Right lobe of liver (tissue), 6 donors: ENCODE measurements around the gene CUX1. TPM values are rescaled to one million over a fixed set of nuclear protein-coding genes. Genes with fewer than 3 reads are reported as not detected.

Source experiments
- ATAC-seq, 4 donors: fragments of 200-7000 bp; cut with Tn5 transposase; one replicate each; pipeline ENCODE4 v1.9.1; 2020; ENCODE audit warnings: mild to moderate bottlenecking in 4 of 4, moderate library complexity in 4 of 4
- DNase-seq, 3 donors: peaks; one replicate each; pipeline ENCODE4 v3.0.0-alpha.2; 2020
- H3K27ac ChIP-seq, 3 donors: fragments of 200-600 bp; one replicate each; pipeline ENCODE4 v1.8.0; 2022
- H3K27me3 ChIP-seq, 2 donors: fragments of 200-600 bp; one replicate each; pipeline ENCODE4 v1.8.0; 2022
- H3K36me3 ChIP-seq, 4 donors: fragments of 200-600 bp; sonication (generic) in 1 of 4; one replicate each; pipeline versions ENCODE4 v1.5.1 to v1.8.0; 2017 to 2022; ENCODE audit warnings: control low read depth in 1 of 4
- H3K4me1 ChIP-seq, 4 donors: fragments of 200-600 bp; sonication (generic) in 1 of 4; one replicate each; pipeline versions ENCODE4 v1.5.1 to v1.8.0; 2017 to 2022; ENCODE audit warnings: control low read depth in 1 of 4
- H3K4me3 ChIP-seq, 3 donors: fragments of 200-600 bp; one replicate each; pipeline ENCODE4 v1.8.0; 2022
- H3K9me3 ChIP-seq, 4 donors: fragments of 200-600 bp; sonication (generic) in 1 of 4; one replicate each; pipeline versions ENCODE4 v1.5.1 to v1.8.0; 2017 to 2022; ENCODE audit warnings: control low read depth in 1 of 4
- POLR2A ChIP-seq: fragments of 450-650 bp; IDR thresholded peaks from one replicate; pipeline ENCODE4 v1.6.1; 2017; ENCODE audit warnings: antibody characterized with exemption, mild to moderate bottlenecking
- WGBS: methylation state at CpG from one replicate; pipeline ENCODE4 v1.1.6; 2018; ENCODE audit warnings: low coverage, low lambda C conversion rate; ENCODE audit not compliant: insufficient coverage; ENCODE audit errors: missing lambda C conversion rate; 5-methylcytosine and 5-hydroxymethylcytosine counted together
- intact Hi-C, 2 donors: fragments of 100-400 bp; cut with DNase I; formaldehyde crosslinking; loops; one replicate each; pipeline versions ENCODE4 v1.11.2 to v1.14.1; 2022
- total RNA-seq, 6 experiments: library from RNA; depleted of rRNA in 2 of 6; stranded (reverse); fragments of >200 nt in 2 of 6; fragmentation: NEBNext Ultra II Directional in 3 of 6; extraction: Animal tissue kit (Norgen Biotek cat#: 25700) in 3 of 6; gene quantifications; one replicate each; pipeline versions ENCODE4 v1.1.0 to v1.2.4, GENCODE V29; 2016 to 2023
- TF ChIP-seq, protein P1 (sequence below), 4 donors: fragments of 200-600 bp in 3 of 4; fragments of 450-650 bp in 1 of 4; IDR thresholded peaks; one replicate each; pipeline versions ENCODE4 v1.5.1 to v1.8.0; 2016 to 2022; ENCODE audit warnings: antibody characterized with exemption in 4 of 4, mild to moderate bottlenecking in 2 of 4
- donor health status: DM: no; HTN: yes; CAD: no.
- donor health status: DM: no; HTN: no; CAD: no.
- donor health status: DM: no; HTN: no; CAD: no.
- donor health status: DM: no; HTN: yes; CAD: no.
- donor health status: DM: no; HTN: yes; CAD: no.

The CUX1 gene
- total RNA-seq, 6 experiments from 2014 or later, result 34.3 to 53.1 (median 40.6) TPM

DNA sequence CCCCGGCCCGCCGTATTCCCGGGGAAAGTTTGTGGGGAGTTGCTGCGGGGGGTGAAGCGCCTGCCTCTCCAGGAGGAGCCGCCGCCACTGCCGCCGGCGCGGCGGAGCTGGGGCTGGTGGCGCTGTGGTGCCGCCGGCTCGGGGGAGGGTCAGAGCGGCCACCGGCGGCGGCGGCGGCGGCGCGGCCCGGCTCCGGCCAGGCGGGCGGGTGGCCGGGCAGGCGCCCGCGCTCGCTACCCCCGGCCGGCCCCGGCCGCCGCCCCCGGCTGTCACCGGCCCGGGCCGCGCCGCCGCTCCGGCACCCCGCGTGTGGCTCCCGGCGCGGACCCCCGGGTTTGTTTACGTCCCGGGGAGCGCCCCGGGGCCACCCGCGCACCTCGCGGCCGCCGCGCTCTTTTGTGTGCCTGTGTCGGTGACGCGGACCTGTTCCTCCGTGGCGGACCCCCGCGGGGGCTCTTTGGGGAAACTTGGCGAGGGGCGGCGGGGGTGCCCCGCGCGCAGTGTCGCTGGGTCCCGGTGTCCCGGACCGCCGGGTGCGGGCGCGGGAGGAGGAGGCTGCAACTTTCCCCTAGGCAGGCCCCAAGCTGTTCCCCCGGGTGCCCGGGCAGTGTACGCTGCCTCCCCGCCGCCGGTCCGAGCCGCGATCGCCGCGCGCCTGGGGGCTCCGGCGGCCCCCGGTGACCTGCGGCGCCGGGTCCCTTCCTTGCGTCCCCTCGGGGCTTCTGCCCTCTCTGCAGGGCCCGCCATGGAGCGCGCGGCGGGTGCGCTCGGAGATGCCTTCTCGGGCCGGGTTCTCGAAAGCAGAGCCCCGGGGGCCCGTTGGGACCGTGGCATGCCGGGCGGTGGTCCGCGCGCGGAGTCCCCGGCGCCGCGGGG, 593 bp upstream of the CUX1 start:
- Histone ChIP-seq H3K27ac (peak overlapping the region; percentile 76 to 94 (median 78)), H3K4me3 (peak overlapping the region; percentile 67 to 84 (median 71)), H3K27me3 (no peaks in the 10 kb centered on the region), H3K4me1 (peaks cover 0 to 24% (median 6%) of the 10 kb centered on the region in 4 donors), H3K36me3 (no peaks in the 10 kb centered on the region), H3K9me3 (no peaks in the 10 kb centered on the region)
- TF ChIP-seq POLR2A, result no peak
- TF ChIP-seq, protein P1, sequence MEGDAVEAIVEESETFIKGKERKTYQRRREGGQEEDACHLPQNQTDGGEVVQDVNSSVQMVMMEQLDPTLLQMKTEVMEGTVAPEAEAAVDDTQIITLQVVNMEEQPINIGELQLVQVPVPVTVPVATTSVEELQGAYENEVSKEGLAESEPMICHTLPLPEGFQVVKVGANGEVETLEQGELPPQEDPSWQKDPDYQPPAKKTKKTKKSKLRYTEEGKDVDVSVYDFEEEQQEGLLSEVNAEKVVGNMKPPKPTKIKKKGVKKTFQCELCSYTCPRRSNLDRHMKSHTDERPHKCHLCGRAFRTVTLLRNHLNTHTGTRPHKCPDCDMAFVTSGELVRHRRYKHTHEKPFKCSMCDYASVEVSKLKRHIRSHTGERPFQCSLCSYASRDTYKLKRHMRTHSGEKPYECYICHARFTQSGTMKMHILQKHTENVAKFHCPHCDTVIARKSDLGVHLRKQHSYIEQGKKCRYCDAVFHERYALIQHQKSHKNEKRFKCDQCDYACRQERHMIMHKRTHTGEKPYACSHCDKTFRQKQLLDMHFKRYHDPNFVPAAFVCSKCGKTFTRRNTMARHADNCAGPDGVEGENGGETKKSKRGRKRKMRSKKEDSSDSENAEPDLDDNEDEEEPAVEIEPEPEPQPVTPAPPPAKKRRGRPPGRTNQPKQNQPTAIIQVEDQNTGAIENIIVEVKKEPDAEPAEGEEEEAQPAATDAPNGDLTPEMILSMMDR (IDR thresholded peaks at IDR 0.05), result no peak
- WGBS, result no CpG with 5 or more reads among the region's 130 CpGs
- intact Hi-C loops, result loop anchor here in 1 of 2 donors (10.0 kb wide), 1 partner anchor 122 kb away; no protein-coding TSS in a partner anchor
- ATAC-seq (peak; percentile 22 to 54 (median 33)), DNase-seq (peak; percentile 69 to 73 (median 70))

DNA sequence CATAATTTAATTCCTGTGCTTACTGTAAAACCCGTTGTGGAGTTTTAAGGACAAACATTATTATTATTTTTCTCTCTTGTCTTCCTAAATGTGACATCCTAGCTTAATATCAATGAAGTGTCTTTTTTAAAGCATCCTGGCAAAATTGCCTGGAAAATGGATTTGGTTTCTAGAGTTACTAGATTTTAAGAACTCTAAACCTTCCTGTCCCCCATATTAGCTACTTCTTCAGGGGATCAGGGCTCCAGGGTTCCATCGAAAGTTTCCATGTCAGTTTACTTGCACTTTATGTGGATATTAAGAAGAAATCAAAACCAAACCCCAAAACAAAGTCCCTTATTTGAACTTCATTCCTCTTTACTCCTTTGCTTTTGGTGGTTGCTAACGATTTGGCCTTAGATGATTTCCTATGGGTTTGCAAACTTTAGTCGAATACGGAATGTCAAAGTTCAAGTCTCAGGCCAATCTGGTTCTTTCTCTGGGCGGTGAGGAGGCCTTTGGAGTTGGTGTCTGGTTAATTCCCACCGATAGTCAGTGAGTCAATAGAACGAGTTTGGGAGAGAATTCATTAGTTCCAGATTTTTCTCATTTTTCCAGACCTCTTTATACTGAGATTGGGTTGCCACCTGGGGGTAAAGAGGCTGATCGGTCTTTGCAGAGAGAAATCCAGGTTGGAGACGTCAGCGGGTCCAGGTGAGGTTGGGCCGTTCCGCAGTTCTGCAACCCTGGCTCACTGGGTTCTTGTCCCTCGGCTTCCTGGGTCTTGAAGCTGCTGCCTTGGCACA, 1.1 kb downstream of the CUX1 start:
- H3K36me3 ChIP-seq, result no peaks in the 10 kb centered on the region
- ATAC-seq, result peak in 2 of 4 donors; percentile 4 to 19
- peak overlapping the region; percentile 54 to 94 (median 76) for H3K27ac ChIP-seq
- H3K9me3 ChIP-seq, result no peaks in the 10 kb centered on the region
- TF ChIP-seq, protein P1 (IDR thresholded peaks at IDR 0.05), result no peak
- no peak for TF ChIP-seq POLR2A
- H3K27me3 ChIP-seq, result no peaks in the 10 kb centered on the region
- intact Hi-C loops, result loop anchor here in 1 of 2 donors (10.0 kb wide), 1 partner anchor 124 kb away; no protein-coding TSS in a partner anchor
- peaks cover 0 to 35% (median 9%) of the 10 kb centered on the region in 4 donors for H3K4me1 ChIP-seq
- WGBS, result 38% methylated on average over 13 of the region's 14 CpGs
- peak overlapping the region in 1 of 3 donors; percentile 84 for H3K4me3 ChIP-seq
- peak in 1 of 3 donors; percentile 44 for DNase-seq

DNA sequence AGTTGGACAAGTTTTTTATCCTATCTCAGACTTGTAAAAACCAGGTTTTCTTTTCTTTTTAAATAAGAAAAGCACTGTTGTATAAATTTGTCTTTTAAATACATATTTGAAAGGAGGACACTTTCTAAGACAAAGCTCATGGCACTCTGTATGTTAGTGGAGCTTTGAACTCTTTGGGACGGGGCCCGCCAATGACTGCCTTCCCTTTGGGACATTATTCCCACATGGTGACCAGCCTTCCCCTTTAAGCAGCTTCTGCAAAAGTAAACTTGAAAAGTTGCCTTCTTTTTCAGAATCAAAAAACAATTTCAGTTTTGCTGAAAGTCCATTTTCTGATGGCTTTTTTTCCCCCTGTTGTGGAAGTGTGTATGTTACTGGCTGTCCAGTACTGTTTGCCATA, 1.8 kb downstream of the CUX1 start:
- Histone ChIP-seq H3K36me3 (no peaks in the 10 kb centered on the region), H3K27ac (peak overlapping the region in 1 of 3 donors; percentile 94), H3K27me3 (no peaks in the 10 kb centered on the region), H3K9me3 (no peaks in the 10 kb centered on the region), H3K4me3 (no peak overlapping the region), H3K4me1 (peaks cover 0 to 35% (median 10%) of the 10 kb centered on the region in 4 donors)
- WGBS, result 87% methylated on average over 2 of the region's 2 CpGs
- peak in 1 of 3 donors; percentile 27 for DNase-seq
- intact Hi-C loops, result loop anchor here in 1 of 2 donors (10.0 kb wide), 1 partner anchor 124 kb away; no protein-coding TSS in a partner anchor
- no peak for ATAC-seq
- no peak for TF ChIP-seq POLR2A
- TF ChIP-seq, protein P1 (IDR thresholded peaks at IDR 0.05), result no peak

DNA sequence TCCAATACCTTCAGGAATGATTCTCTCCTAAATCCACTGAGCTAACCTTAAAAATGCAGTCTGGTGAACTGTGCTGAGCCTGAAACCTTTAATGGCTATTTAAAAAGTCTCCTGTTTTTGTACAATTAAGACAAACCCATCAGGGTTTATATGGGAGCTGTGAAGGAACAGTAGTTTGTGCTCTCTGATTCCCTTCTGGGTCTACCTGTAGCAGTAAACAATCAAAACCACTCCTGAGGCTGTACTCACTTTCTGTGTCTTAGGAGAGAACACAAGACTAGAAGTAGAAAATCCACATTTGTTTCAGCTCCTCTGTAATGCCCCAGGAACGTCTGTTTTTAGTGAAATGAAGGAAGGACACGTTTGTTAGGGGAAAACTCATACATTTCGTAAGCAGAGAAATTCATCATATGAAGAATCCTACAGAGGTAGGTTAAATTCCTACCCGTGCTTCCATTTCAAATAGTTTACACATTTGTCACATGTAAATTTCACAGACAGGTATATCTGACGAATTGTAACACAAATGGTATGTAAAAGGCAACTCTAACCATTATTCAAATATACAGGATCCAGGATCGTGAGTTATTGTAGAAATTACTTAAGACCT, 2.6 kb downstream of the CUX1 start:
- intact Hi-C loops, result loop anchor here in 1 of 2 donors (10.0 kb wide), 1 partner anchor 125 kb away; no protein-coding TSS in a partner anchor
- no peaks in the 10 kb centered on the region for H3K27me3 ChIP-seq
- no peak for DNase-seq
- WGBS, result 72% methylated on average over 6 of the region's 6 CpGs
- H3K9me3 ChIP-seq, result no peaks in the 10 kb centered on the region
- peaks cover 0 to 31% (median 10%) of the 10 kb centered on the region in 4 donors for H3K4me1 ChIP-seq
- H3K4me3 ChIP-seq, result no peak overlapping the region
- peak overlapping the region in 1 of 3 donors; percentile 94 for H3K27ac ChIP-seq
- no peaks in the 10 kb centered on the region for H3K36me3 ChIP-seq
- no peak for ATAC-seq
- TF ChIP-seq, protein P1 (IDR thresholded peaks at IDR 0.05), result no peak
- TF ChIP-seq POLR2A, result no peak
